IMR-90 (cell line): Measurements from ENCODE around the gene ARHGEF37. TPM values are rescaled to one million over a fixed set of nuclear protein-coding genes. Genes with fewer than 3 reads are reported as not detected.

Experiments used
- ATAC-seq: fragments of 200-7000 bp; cut with Tn5 transposase; 2 replicates; pipeline ENCODE4 v1.9.1; 2020; ENCODE audit warnings: low read depth, mild to moderate bottlenecking, moderate library complexity
- BruUV-seq: library from RNA; stranded (reverse); fragments of 400-500 nt; replicated peaks from 2 replicates; lab custom pipeline; 2021; lab: Mats Ljungman, UMichigan
- CTCF ChIA-PET: fragments of 300-600 bp; formaldehyde crosslinking; extraction: SDS; loops from one replicate; lab custom pipeline; 2021; ENCODE audit warnings: antibody characterized with exemption; lab: Yijun Ruan, JAX
- POLR2A ChIA-PET: fragments of 300-600 bp; sonication (Branson Sonifier 250); formaldehyde crosslinking; loops from one replicate; lab custom pipeline; 2022; ENCODE audit warnings: antibody characterized with exemption; ENCODE audit not compliant: unreplicated experiment; lab: Charles Lee
- DNase-seq: peaks from one replicate; pipeline ENCODE4 v3.0.0; 2013
- H2AFZ ChIP-seq: replicated peaks from 2 replicates; pipeline ENCODE3; 2013; ENCODE audit warnings: low read length, mild to moderate bottlenecking; ENCODE audit not compliant: poor library complexity
- H2AK5ac ChIP-seq: 2 replicates; pipeline ENCODE4 v1.6.1; 2013; ENCODE audit warnings: low read depth, low read length, inconsistent platforms
- H2AK9ac ChIP-seq: replicated peaks from 2 replicates; pipeline ENCODE3; 2013; ENCODE audit warnings: mild to moderate bottlenecking, low read depth, low read length, moderate library complexity; ENCODE audit not compliant: poor library complexity
- H2BK120ac ChIP-seq: 2 replicates; pipeline ENCODE4 v1.6.1; 2013; ENCODE audit warnings: low read depth, low read length, inconsistent platforms
- H2BK15ac ChIP-seq: 3 replicates; pipeline ENCODE4 v1.6.1; 2013; ENCODE audit warnings: low read depth, low read length, inconsistent platforms
- H2BK20ac ChIP-seq: 2 replicates; pipeline ENCODE4 v1.6.1; 2013; ENCODE audit warnings: low read depth, mild to moderate bottlenecking, inconsistent platforms, low read length, moderate library complexity
- H2BK5ac ChIP-seq: 2 replicates; pipeline ENCODE4 v1.6.1; 2013; ENCODE audit warnings: mild to moderate bottlenecking, low read depth, low read length, inconsistent platforms; ENCODE audit not compliant: poor library complexity, severe bottlenecking
- H3K14ac ChIP-seq: replicated peaks from 2 replicates; pipeline ENCODE4 v1.6.1; 2013; ENCODE audit warnings: low read depth, low read length, inconsistent platforms
- H3K18ac ChIP-seq: 2 replicates; pipeline ENCODE4 v1.6.1; 2013; ENCODE audit warnings: low read depth, low read length, control low read depth
- H3K23ac ChIP-seq: 2 replicates; pipeline ENCODE4 v1.6.1; 2013; ENCODE audit warnings: low read depth, low read length, inconsistent platforms
- H3K27ac ChIP-seq: 2 replicates; pipeline ENCODE4 v1.5.1; 2013; ENCODE audit warnings: mild to moderate bottlenecking, control low read depth, low read length; ENCODE audit not compliant: insufficient read depth
- H3K27me3 ChIP-seq: 2 replicates; pipeline ENCODE4 v1.6.1; 2013; ENCODE audit warnings: low read length; ENCODE audit not compliant: control insufficient read depth, insufficient read depth
- H3K36me3 ChIP-seq: 2 replicates; pipeline ENCODE4 v1.6.1; 2013; ENCODE audit warnings: low read length, mixed read lengths; ENCODE audit not compliant: control insufficient read depth, insufficient read depth
- H3K4ac ChIP-seq: 2 replicates; pipeline ENCODE4 v1.6.1; 2013; ENCODE audit warnings: low read depth, low read length, inconsistent platforms
- H3K4me1 ChIP-seq: 2 replicates; pipeline ENCODE4 v1.6.1; 2013; ENCODE audit warnings: low read length, mixed read lengths; ENCODE audit not compliant: control insufficient read depth, insufficient read depth
- H3K4me2 ChIP-seq: 2 replicates; pipeline ENCODE4 v1.6.1; 2013; ENCODE audit warnings: low read depth, mild to moderate bottlenecking, control low read depth, low read length, moderate library complexity
- H3K4me3 ChIP-seq: 2 replicates; pipeline ENCODE4 v1.5.1; 2013; ENCODE audit warnings: low read depth, mild to moderate bottlenecking, control low read depth, low read length, moderate library complexity; ENCODE audit not compliant: insufficient read depth
- H3K56ac ChIP-seq: 2 replicates; pipeline ENCODE4 v1.6.1; 2013; ENCODE audit warnings: low read length, inconsistent platforms; ENCODE audit not compliant: insufficient read depth; ENCODE audit errors: extremely low read depth
- H3K79me1 ChIP-seq, 2 experiments: 2 replicates each; pipeline ENCODE4 v1.6.1; 2013; ENCODE audit warnings: low read length in 2 of 2, inconsistent platforms in 1 of 2, low read depth in 1 of 2
- H3K9ac ChIP-seq: 2 replicates; pipeline ENCODE4 v1.6.1; 2013; ENCODE audit warnings: low read depth, low read length, control low read depth
- H3K9me1 ChIP-seq: 2 replicates; pipeline ENCODE4 v1.6.1; 2013; ENCODE audit warnings: low read length, inconsistent platforms; ENCODE audit not compliant: insufficient read depth
- H3K9me3 ChIP-seq: 2 replicates; pipeline ENCODE4 v1.6.1; 2013; ENCODE audit warnings: low read length; ENCODE audit not compliant: control insufficient read depth, insufficient read depth
- H4K20me1 ChIP-seq: 2 replicates; pipeline ENCODE4 v1.6.1; 2013; ENCODE audit warnings: low read length, inconsistent platforms; ENCODE audit not compliant: insufficient read depth
- H4K5ac ChIP-seq: 2 replicates; pipeline ENCODE4 v1.6.1; 2013; ENCODE audit warnings: mild to moderate bottlenecking, low read depth, low read length, control low read depth
- H4K8ac ChIP-seq, 2 experiments: 2 replicates each; pipeline ENCODE4 v1.6.1; 2013; ENCODE audit warnings: low read depth in 2 of 2, low read length in 2 of 2, control low read depth in 1 of 2, inconsistent platforms in 1 of 2
- H4K91ac ChIP-seq: 2 replicates; pipeline ENCODE4 v1.6.1; 2013; ENCODE audit warnings: low read depth, low read length, inconsistent platforms; ENCODE audit not compliant: insufficient read depth
- CEBPB ChIP-seq: IDR thresholded peaks from 2 replicates; pipeline ENCODE4 v1.6.1; 2012; ENCODE audit warnings: low read depth, low read length, improper control_type of control experiment
- CHD1 ChIP-seq: IDR thresholded peaks from 2 replicates; pipeline ENCODE4 v1.6.1; 2012; ENCODE audit warnings: low read depth, low read length, improper control_type of control experiment
- RCOR1 ChIP-seq: IDR thresholded peaks from 2 replicates; pipeline ENCODE4 v1.6.1; 2012; ENCODE audit warnings: mild to moderate bottlenecking, low read length, improper control_type of control experiment; ENCODE audit not compliant: insufficient replicate concordance
- SMC3 ChIP-seq: fragments of 150-350 bp; IDR thresholded peaks from 2 replicates; pipeline ENCODE4 v1.6.1; 2016; ENCODE audit warnings: low read depth, mild to moderate bottlenecking, antibody characterized with exemption, low read length, moderate library complexity
- WGBS, 2 experiments: methylation state at CpG; one replicate each; pipeline versions ENCODE4 v1.1.5 to v1.1.7; 2013; ENCODE audit warnings: missing lambda C conversion rate in 2 of 2; ENCODE audit not compliant: insufficient read length in 1 of 2; ENCODE audit errors: extremely low coverage in 2 of 2; 5-methylcytosine and 5-hydroxymethylcytosine counted together
- dilution Hi-C: fragments of 300-500 bp; cut with HindIII; formaldehyde crosslinking; loops from one replicate; pipeline ENCODE4 v1.14.3; 2018; ENCODE audit warnings: low sequenced_read_pairs; ENCODE audit not compliant: unreplicated experiment
- in situ Hi-C: fragments of 300-500 bp; cut with MboI; formaldehyde crosslinking; loops from 3 replicates; pipeline ENCODE4 v1.14.3; 2019; ENCODE audit warnings: low sequenced_read_pairs, inconsistent platforms, mixed read lengths
- intact Hi-C: fragments of 100-400 bp; cut with micrococcal nuclease; formaldehyde crosslinking; loops from 2 replicates; pipeline ENCODE4 v1.10.0; 2022
- polyA plus RNA-seq, 3 experiments: library from polyadenylated mRNA; depleted of rRNA; stranded (reverse); fragments of >200 nt; gene quantifications; 2 replicates each; pipeline ENCODE4 v1.2.3, GENCODE V29; 2012; ENCODE audit warnings: low replicate concordance in 1 of 3
- total RNA-seq: library from RNA; depleted of rRNA; stranded (reverse); fragments of >200 nt; gene quantifications from 2 replicates; pipeline ENCODE4 v1.2.3, GENCODE V29; 2012

ARHGEF37 gene
- total and polyA plus RNA-seq, 2 of the 4 experiments (the other 2 are of a cell fraction): 0.39 to 0.54 TPM

- no peak overlapping the region for H3K4ac ChIP-seq
- H2AK5ac ChIP-seq: no peak overlapping the region
- no peaks in the 10 kb centered on the region for H3K9me1 ChIP-seq
- H4K8ac ChIP-seq: no peak overlapping the region
- no peak overlapping the region for H3K27ac ChIP-seq
- no TSS peak for BruUV-seq
- no peak overlapping the region for H2AFZ ChIP-seq
- no peaks in the 10 kb centered on the region for H3K9me3 ChIP-seq
- H4K5ac ChIP-seq: no peak overlapping the region
- H3K36me3 ChIP-seq: no peaks in the 10 kb centered on the region
- no peak overlapping the region for H3K56ac ChIP-seq
- dilution Hi-C loops: no loop called here
- intact Hi-C loops: no loop called here
- TF ChIP-seq CHD1 (no peak), RCOR1 (no peak), SMC3 (no peak), CEBPB (peak; percentile 38; the same call in 1 of the 2 replicates)
- no peak overlapping the region for H3K4me2 ChIP-seq
- no peak overlapping the region for H4K91ac ChIP-seq
- in situ Hi-C loops: no loop called here
- no peak overlapping the region for H2BK15ac ChIP-seq
- no peaks in the 10 kb centered on the region for H3K4me1 ChIP-seq
- H3K14ac ChIP-seq: no peak overlapping the region
- H3K79me1 ChIP-seq: no peaks in the 10 kb centered on the region
- H3K18ac ChIP-seq: no peak overlapping the region
- ATAC-seq (no peak), DNase-seq (no peak)
- H3K9ac ChIP-seq: no peak overlapping the region
- H3K27me3 ChIP-seq: no peaks in the 10 kb centered on the region
- H3K23ac ChIP-seq: no peak overlapping the region
- POLR2A ChIA-PET: no interaction called here
- H2AK9ac ChIP-seq: no peak overlapping the region
- no CpG with 5 or more reads among the region's 1 CpG for WGBS, 2 experiments
- no peak overlapping the region for H2BK120ac ChIP-seq
- H2BK20ac ChIP-seq: no peak overlapping the region
- no peak overlapping the region for H2BK5ac ChIP-seq
- CTCF ChIA-PET: interaction anchor here (0.6 kb wide), 1 partner anchor 109 kb away, joined by 4 read pairs; no protein-coding TSS in a partner anchor
- no peak overlapping the region for H3K4me3 ChIP-seq
- H4K20me1 ChIP-seq: no peaks in the 10 kb centered on the region
Observed at GRCh38 chr5:149588936-149589335, 7.6 kb downstream of the ARHGEF37 start.
